Thyroid gland (tissue), 4 donors: ENCODE measurements around the gene VPS72.

ENCODE experiments used
- CTCF ChIP-seq, 6 experiments: fragments of 200-600 bp in 3 of 6; fragments of 450-650 bp in 3 of 6; sonication (generic) in 3 of 6; IDR thresholded peaks; one replicate each; pipeline ENCODE4 v1.5.1; 2016 to 2019; ENCODE audit warnings: antibody characterized with exemption in 6 of 6, mild to moderate bottlenecking in 2 of 6, inconsistent platforms in 1 of 6, moderate library complexity in 1 of 6
- POLR2A ChIP-seq, 2 donors: fragments of 450-650 bp; IDR thresholded peaks; one replicate each; pipeline ENCODE4 v1.6.1; 2017; ENCODE audit warnings: antibody characterized with exemption in 2 of 2, mild to moderate bottlenecking in 2 of 2, moderate library complexity in 1 of 2

- TF ChIP-seq CTCF (IDR thresholded peaks at IDR 0.05), result no peak
- no peak for TF ChIP-seq POLR2A (IDR thresholded peaks at IDR 0.05)
These were observed 13.4 kb downstream of the VPS72 start for GRCh38 chr1:151176514-151177045.
